SK-N-MC (cell line): ENCODE results near the gene FANCC.
"Not testable (repeated sequence)": the region's sequence is repeated elsewhere in the genome, so short reads cannot be mapped to it uniquely, and the experiment has no call there.

Source experiments
- DNase-seq: peaks from one replicate; pipeline ENCODE4 v3.0.0-alpha.2; 2011; ENCODE audit warnings: low read depth, low spot score
- H3K27ac ChIP-seq: fragments of 200-600 bp; sonication (generic); 2 replicates; pipeline ENCODE4 v1.5.1; 2016; ENCODE audit warnings: mixed run types
- H3K36me3 ChIP-seq: fragments of 200-600 bp; sonication (generic); 2 replicates; pipeline ENCODE4 v1.6.1; 2017; ENCODE audit warnings: antibody characterized with exemption, low read length, mixed read lengths; ENCODE audit not compliant: insufficient read depth
- H3K4me3 ChIP-seq: fragments of 200-600 bp; sonication (generic); 2 replicates; pipeline ENCODE4 v1.5.1; 2016
- H3K9ac ChIP-seq: fragments of 200-600 bp; sonication (generic); 2 replicates; pipeline ENCODE4 v1.8.0; 2017; ENCODE audit warnings: mixed run types, mixed read lengths; ENCODE audit not compliant: insufficient read length
- H3K9me3 ChIP-seq: fragments of 200-600 bp; sonication (generic); 2 replicates; pipeline ENCODE4 v1.6.1; 2017; ENCODE audit warnings: low read depth, mild to moderate bottlenecking, antibody characterized with exemption, low read length, moderate library complexity, mixed read lengths
- EZH2 ChIP-seq: fragments of 200-600 bp; sonication (generic); IDR thresholded peaks from one replicate; pipeline ENCODE4 v1.6.1; 2017; ENCODE audit warnings: antibody characterized with exemption
- FOXP2 ChIP-seq: optimal IDR thresholded peaks from 2 replicates; pipeline ENCODE3; 2011; ENCODE audit warnings: mild to moderate bottlenecking, moderate library complexity; ENCODE audit not compliant: insufficient read depth; ENCODE audit errors: extremely low read length, control extremely low read depth
- POLR2AphosphoS5 ChIP-seq: IDR thresholded peaks from 2 replicates; pipeline ENCODE4 v1.6.1; 2012; ENCODE audit warnings: mild to moderate bottlenecking, low read depth, low read length, borderline replicate concordance

FANCC gene

DNA sequence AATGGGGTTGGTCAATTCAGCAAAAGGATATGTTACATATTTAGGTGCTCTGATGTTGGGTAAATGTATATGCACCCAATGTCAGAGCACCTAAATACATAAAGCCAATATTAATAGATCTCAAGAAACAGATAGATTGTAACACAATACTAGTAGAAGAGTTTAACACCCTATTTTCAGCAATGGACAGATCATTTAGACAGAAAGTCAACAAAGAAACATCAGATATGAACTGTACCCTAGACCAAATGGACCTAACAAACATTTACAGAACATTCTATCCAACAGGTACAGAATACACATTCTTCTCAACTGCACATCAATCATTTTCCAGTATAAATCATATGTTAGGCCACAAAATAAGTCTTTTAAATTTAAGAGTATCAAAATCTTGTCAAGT lies 35.2 kb downstream of the FANCC start:
- H3K9ac ChIP-seq, result no peak overlapping the region
- DNase-seq, result no peak
- peaks cover 10% of the 10 kb centered on the region for H3K36me3 ChIP-seq
- TF ChIP-seq FOXP2 (no peak), EZH2 (no peak), POLR2AphosphoS5 (no peak)
- H3K4me3 ChIP-seq, result no peak overlapping the region
- H3K27ac ChIP-seq, result no peak overlapping the region
- no peaks in the 10 kb centered on the region; the same call in 1 of the 2 replicates for H3K9me3 ChIP-seq

DNA sequence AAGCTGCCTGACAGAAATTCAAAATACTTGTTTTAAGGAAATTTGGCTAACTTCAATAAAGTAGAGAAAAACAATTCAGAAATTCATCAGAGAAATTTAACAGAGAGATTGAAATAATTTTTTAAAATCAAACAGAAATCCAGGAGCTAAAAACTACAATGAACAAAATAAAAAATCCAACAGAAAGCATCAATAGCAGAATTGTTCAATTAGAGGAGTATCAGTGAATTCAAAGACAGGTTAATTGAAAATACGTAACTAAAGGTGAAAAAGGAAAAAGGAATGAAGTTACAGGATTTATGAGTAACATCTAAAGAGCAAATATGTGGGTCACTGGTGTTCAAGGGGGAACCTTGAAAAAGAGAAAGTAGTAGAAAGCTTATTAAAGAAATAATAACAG lies 36.8 kb downstream of the FANCC start:
- Histone ChIP-seq H3K9me3 (no peaks in the 10 kb centered on the region; the same call in 1 of the 2 replicates), H3K36me3 (peaks cover 10% of the 10 kb centered on the region), H3K27ac (no peak overlapping the region), H3K9ac (no peak overlapping the region), H3K4me3 (no peak overlapping the region)
- DNase-seq, result no peak
- no peak for TF ChIP-seq POLR2AphosphoS5
- TF ChIP-seq FOXP2, result no peak
- no peak for TF ChIP-seq EZH2

DNA sequence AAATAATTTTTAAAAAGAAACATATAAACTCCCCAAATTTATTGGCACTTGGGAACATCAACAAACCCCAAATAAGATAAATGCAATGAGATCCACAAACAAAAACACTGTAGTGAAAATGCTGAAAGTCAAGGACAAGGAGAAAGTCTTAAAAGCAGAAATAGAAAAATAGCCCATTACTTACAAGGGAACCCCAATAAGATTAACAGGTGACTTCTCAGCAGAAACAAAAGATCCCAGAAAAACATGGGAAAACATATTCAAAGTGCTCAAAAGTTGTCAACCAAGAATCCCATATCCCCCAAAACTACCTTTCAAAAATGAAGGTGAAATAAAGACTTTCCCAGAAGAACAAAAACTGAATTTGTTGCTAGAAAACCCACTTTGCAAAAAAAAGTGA lies 40.0 kb downstream of the FANCC start:
- TF ChIP-seq FOXP2, result no peak
- no peak for TF ChIP-seq POLR2AphosphoS5
- no peak for TF ChIP-seq EZH2
- H3K9ac ChIP-seq, result no peak overlapping the region
- DNase-seq, result no peak
- H3K9me3 ChIP-seq, result no peaks in the 10 kb centered on the region; the same call in 1 of the 2 replicates
- H3K4me3 ChIP-seq, result no peak overlapping the region
- H3K36me3 ChIP-seq, result peaks cover 10% of the 10 kb centered on the region
- H3K27ac ChIP-seq, result no peak overlapping the region

DNA sequence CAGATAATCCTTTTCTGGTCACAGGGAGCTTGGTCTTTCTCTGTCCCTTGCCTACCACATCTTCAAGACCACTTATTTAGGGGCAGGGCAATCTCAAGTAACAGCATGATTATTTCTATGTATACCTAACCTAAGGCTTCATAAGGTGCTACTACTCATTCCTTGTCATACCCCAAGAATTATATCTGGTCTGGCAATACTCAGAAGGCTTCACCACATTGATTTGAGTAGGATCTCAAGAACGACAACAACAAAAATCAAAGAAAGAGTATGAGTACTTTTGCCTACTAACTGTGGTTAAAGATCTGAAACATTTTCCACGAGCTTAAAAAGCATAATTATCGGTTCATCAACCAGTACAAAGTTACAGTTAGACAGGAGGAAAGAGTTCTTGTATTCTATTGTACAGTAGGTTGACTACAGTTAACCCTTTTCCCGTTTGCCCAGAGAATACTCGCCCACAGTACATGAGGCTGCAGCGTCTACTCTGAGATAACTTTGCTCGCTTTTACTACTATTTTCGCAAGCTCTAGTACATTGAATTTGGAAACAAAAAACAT lies 41.0 kb downstream of the FANCC start:
- TF ChIP-seq POLR2AphosphoS5 (no peak), EZH2 (no peak), FOXP2 (no peak)
- H3K9ac ChIP-seq, result no peak overlapping the region
- no peaks in the 10 kb centered on the region; the same call in 1 of the 2 replicates for H3K9me3 ChIP-seq
- H3K27ac ChIP-seq, result no peak overlapping the region
- no peak for DNase-seq
- H3K4me3 ChIP-seq, result no peak overlapping the region
- H3K36me3 ChIP-seq, result peaks cover 10% of the 10 kb centered on the region

DNA sequence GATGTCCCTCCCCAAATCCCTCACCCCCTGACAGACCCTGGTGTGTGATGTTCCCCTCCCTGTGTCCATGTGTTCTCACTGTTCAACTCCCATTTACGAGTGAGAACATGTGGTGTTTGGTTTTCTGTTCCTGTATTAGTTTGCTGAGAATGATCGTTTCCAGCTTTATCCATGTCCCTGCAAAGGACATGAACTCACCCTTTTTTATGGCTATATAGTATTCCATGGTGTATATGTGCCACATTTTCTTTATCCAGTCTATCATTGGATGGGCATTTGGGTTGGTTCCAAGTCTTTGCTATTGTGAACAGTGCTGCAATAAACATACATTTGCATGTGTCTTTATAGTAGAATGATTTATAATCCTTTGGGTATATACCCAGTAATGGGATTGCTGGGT lies 43.3 kb downstream of the FANCC start:
- H3K9me3 ChIP-seq, H3K9ac ChIP-seq, H3K4me3 ChIP-seq, DNase-seq, H3K27ac ChIP-seq: not testable (repeated sequence)
- H3K36me3 ChIP-seq, result peaks cover 10% of the 10 kb centered on the region

DNA sequence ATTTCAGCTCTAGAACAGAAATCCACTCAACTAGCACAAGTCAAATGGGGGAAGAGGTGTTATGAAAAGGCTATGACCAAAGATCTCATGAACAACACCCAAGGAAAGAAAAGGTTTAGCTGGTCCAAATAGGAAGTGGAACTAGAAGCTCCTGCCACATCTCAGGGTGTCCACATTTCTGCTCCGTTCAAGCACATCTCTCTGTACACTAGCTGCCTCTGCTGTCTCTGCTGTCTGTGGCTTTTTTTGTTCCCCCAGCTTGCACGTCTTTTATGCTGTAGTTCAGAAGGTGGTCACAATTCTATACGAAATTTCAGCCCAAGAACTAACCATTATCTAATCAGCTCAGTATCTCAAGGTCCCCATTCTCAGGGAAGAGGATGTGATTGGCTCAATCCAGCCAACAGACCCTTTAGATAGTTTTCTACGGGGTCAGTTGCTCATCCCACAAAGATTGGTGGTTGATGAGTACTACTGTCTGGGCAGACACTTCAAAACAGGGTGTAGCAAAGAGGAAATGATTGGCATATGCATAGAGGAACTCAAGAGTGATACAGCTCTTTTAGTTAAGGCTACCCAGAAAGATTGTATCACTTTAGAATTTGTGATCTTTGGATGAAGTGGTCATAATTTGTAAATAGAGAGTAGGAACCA lies 44.0 kb downstream of the FANCC start:
- H3K36me3 ChIP-seq, result peaks cover 10% of the 10 kb centered on the region
- TF ChIP-seq FOXP2, result no peak
- no peak for TF ChIP-seq POLR2AphosphoS5
- TF ChIP-seq EZH2, result no peak
- H3K9me3 ChIP-seq, result no peaks in the 10 kb centered on the region; the same call in 1 of the 2 replicates
- no peak for DNase-seq
- H3K27ac ChIP-seq, result no peak overlapping the region
- no peak overlapping the region for H3K4me3 ChIP-seq
- no peak overlapping the region for H3K9ac ChIP-seq

DNA sequence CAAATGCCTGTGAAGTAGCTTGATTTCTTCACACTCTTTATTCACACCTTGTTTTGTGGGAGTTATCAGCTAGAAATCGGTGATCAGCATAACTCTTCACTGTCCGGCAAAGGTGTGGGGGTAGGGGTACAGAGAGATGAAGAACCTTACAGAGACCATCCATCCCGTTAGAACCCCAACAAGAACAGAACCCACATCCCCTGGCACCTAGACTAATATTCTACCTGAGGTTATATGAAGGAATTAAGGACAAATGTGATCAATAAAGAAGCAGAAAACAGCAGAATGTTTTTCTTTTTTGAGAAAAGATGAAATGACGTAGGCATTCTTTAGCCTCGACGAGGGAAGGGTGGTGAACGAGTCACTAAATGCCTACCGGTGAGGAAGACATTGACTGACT lies 44.7 kb downstream of the FANCC start:
- H3K36me3 ChIP-seq, result peaks cover 3% of the 10 kb centered on the region; the same call in 1 of the 2 replicates
- H3K4me3 ChIP-seq, result no peak overlapping the region
- no peaks in the 10 kb centered on the region for H3K9me3 ChIP-seq
- no peak overlapping the region for H3K9ac ChIP-seq
- no peak overlapping the region for H3K27ac ChIP-seq
- TF ChIP-seq FOXP2, result no peak
- DNase-seq, result no peak

DNA sequence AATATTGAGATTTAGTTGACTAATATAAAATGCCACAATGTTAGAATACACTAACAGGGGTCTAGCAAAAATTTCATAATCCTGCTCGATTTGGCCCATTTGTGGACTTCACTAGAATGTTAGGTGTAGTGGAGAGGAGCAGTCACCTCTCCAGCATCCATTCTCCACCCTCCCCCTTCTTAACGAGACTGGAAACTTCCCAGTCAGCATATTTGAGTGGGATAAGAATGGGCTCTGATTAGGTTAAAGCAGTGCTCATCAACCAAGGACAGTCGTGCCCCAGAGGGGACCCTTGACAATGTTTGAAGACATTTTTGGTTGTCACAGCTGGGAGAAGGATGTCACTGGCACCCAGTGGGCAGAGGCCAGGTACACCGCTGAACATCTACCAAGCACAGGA lies 46.7 kb downstream of the FANCC start:
- no peak for TF ChIP-seq FOXP2
- no peak for TF ChIP-seq EZH2
- TF ChIP-seq POLR2AphosphoS5, result no peak
- H3K9ac ChIP-seq, result no peak overlapping the region

DNA sequence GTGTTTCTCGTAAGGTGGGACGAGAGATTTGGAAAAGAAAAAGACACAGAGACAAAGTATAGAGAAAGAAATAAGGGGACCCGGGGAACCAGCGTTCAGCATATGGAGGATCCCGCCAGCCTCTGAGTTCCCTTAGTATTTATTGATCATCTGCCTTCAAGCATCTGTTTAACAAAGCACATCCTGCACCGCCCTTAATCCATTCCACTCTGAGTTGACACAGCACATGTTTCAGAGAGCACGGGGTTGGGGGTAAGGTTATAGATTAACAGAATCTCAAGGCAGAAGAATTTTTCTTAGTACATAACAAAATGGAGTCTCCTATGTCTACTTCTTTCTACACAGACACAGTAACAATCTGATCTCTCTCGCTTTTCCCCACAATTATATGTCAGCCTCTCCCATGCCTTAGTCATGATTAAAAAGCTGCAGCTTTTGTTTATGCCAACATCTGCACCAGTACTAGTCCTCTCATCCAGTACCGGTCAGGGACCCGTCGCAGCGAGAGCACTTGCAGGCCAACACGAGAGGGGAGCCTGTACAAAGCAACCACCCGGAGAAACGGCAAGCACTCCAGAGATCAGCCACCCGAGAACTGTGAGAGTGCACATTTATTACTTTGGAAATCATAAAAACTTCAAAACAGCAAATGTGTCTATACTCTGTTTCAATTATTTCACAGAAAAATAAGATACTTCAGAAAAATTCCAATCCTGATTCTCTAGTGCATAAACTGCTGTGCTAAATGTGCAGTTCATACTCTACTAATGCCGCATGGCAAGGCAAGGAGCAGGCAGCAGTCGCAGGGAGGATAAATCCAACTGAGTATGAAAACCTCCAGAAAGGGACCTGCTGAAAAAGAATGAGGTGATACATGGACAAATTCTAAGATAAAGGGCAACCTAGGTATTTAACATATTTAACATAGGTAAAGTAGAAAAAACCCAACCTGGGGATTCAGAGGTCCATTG lies 47.4 kb downstream of the FANCC start:
- H3K27ac ChIP-seq, DNase-seq, H3K4me3 ChIP-seq: not testable (repeated sequence)

More for the DNA sequence above, 46.7 kb downstream of the FANCC start:
- Histone ChIP-seq H3K9me3 (no peaks in the 10 kb centered on the region), H3K4me3 (no peak overlapping the region), H3K27ac (no peak overlapping the region), H3K36me3 (no peaks in the 10 kb centered on the region)
- DNase-seq, result no peak

More for the DNA sequence above, 47.4 kb downstream of the FANCC start:
- H3K9me3 ChIP-seq, H3K9ac ChIP-seq, H3K36me3 ChIP-seq: not testable (repeated sequence)
